PC-3 (cell line): ENCODE results near the gene PCDH9.

Experiments used
- CTCF ChIP-seq: fragments of 300-600 bp; sonication (generic); conservative IDR thresholded peaks from 2 replicates; pipeline ENCODE4 v1.5.1; 2017; ENCODE audit warnings: antibody characterized with exemption, low read depth, mild to moderate bottlenecking, low read length
- EZH2 ChIP-seq: fragments of 300-600 bp; sonication (generic); IDR thresholded peaks from one replicate; pipeline ENCODE4 v1.6.1; 2017; ENCODE audit warnings: antibody characterized with exemption, mild to moderate bottlenecking, low read length; ENCODE audit not compliant: unreplicated experiment
- EZH2phosphoT487 ChIP-seq: fragments of 300-600 bp; sonication (generic); IDR thresholded peaks from 2 replicates; pipeline ENCODE4 v1.6.1; 2018; ENCODE audit warnings: mild to moderate bottlenecking, antibody characterized with exemption, low read length, borderline replicate concordance

- no peak for TF ChIP-seq EZH2phosphoT487
- no peak for TF ChIP-seq EZH2
- no peak for TF ChIP-seq CTCF
Measured at GRCh38 chr13:67192751-67193150, 37.4 kb downstream of the PCDH9 start.
